GM23338 (cell line): ENCODE measurements around the gene SHF. TPM values are rescaled to one million over a fixed set of nuclear protein-coding genes. Genes with fewer than 3 reads are reported as not detected.
A peak's percentile ranks its signal among the peaks of the same experiment; 100 is the strongest.
"Not testable (repeated sequence)": the region's sequence is repeated elsewhere in the genome, so short reads cannot be mapped to it uniquely, and the experiment has no call there.

Experiments
- ATAC-seq: fragments of 200-7000 bp; cut with Tn5 transposase; 3 replicates; pipeline ENCODE4 v1.9.1; 2020
- DNase-seq: peaks from one replicate; pipeline ENCODE4 v3.0.0-alpha.2; 2015; ENCODE audit warnings: low spot score
- H2AFZ ChIP-seq: fragments of 200-600 bp; sonication (generic); 2 replicates; pipeline ENCODE4 v1.8.0; 2016; ENCODE audit warnings: antibody characterized with exemption, mild to moderate bottlenecking, moderate library complexity
- H3F3A ChIP-seq: fragments of 200-600 bp; sonication (generic); replicated peaks from 2 replicates; pipeline ENCODE4 v1.8.0; 2017; ENCODE audit warnings: antibody characterized with exemption, mixed run types, low read depth
- H3K27ac ChIP-seq: fragments of 200-600 bp; sonication (generic); 2 replicates; pipeline ENCODE4 v1.6.1; 2016; ENCODE audit warnings: low read depth
- H3K27me3 ChIP-seq: fragments of 200-600 bp; sonication (generic); 2 replicates; pipeline ENCODE4 v1.8.0; 2016; ENCODE audit warnings: mild to moderate bottlenecking, mixed run types, moderate library complexity; ENCODE audit not compliant: insufficient read depth
- H3K36me3 ChIP-seq: fragments of 200-600 bp; sonication (generic); 2 replicates; pipeline ENCODE4 v1.8.0; 2016; ENCODE audit warnings: mild to moderate bottlenecking; ENCODE audit not compliant: insufficient read depth
- H3K4me1 ChIP-seq: fragments of 200-600 bp; sonication (generic); 2 replicates; pipeline ENCODE4 v1.8.0; 2016; ENCODE audit warnings: mild to moderate bottlenecking, moderate library complexity; ENCODE audit not compliant: insufficient read depth
- H3K4me2 ChIP-seq: fragments of 200-600 bp; sonication (generic); 2 replicates; pipeline ENCODE4 v1.7.1; 2017; ENCODE audit warnings: mixed run types
- H3K4me3 ChIP-seq: fragments of 200-600 bp; sonication (generic); 2 replicates; pipeline ENCODE4 v1.6.1; 2016; ENCODE audit warnings: mixed run types
- H3K79me2 ChIP-seq: fragments of 200-600 bp; sonication (generic); replicated peaks from 2 replicates; pipeline ENCODE4 v1.8.0; 2017; ENCODE audit warnings: mild to moderate bottlenecking; ENCODE audit not compliant: insufficient read depth
- H3K9me2 ChIP-seq: fragments of 200-600 bp; sonication (generic); 2 replicates; pipeline ENCODE4 v1.8.0; 2017; ENCODE audit not compliant: insufficient read depth
- H4K20me1 ChIP-seq: fragments of 200-600 bp; sonication (generic); replicated peaks from 2 replicates; pipeline ENCODE4 v1.8.0; 2017; ENCODE audit warnings: mild to moderate bottlenecking; ENCODE audit not compliant: insufficient read depth
- H3K27ac Mint-ChIP-seq: 2 replicates; pipeline ENCODE4 v1.8.0; 2020; ENCODE audit warnings: inconsistent platforms, mild to moderate bottlenecking, moderate library complexity, mixed read lengths
- H3K27me3 Mint-ChIP-seq: 3 replicates; pipeline ENCODE4 v1.8.0; 2022; ENCODE audit warnings: low read depth, mild to moderate bottlenecking, moderate library complexity, mixed read lengths, inconsistent platforms; ENCODE audit not compliant: insufficient read depth, poor library complexity
- H3K36me3 Mint-ChIP-seq: 3 replicates; pipeline ENCODE4 v1.8.0; 2021; ENCODE audit warnings: low read depth, mild to moderate bottlenecking, inconsistent platforms, moderate library complexity, mixed read lengths
- H3K4me1 Mint-ChIP-seq: 3 replicates; pipeline ENCODE4 v1.8.0; 2020; ENCODE audit warnings: mild to moderate bottlenecking, inconsistent platforms, mixed read lengths
- H3K4me3 Mint-ChIP-seq: 3 replicates; pipeline ENCODE4 v1.8.0; 2021; ENCODE audit warnings: moderate library complexity, mild to moderate bottlenecking, inconsistent platforms, mixed read lengths
- H3K9me3 Mint-ChIP-seq: 3 replicates; pipeline ENCODE4 v1.8.0; 2020; ENCODE audit warnings: moderate library complexity, mild to moderate bottlenecking, inconsistent platforms, mixed read lengths
- CREB1 ChIP-seq: fragments of 250-450 bp; sonication (Bioruptor Pico); IDR thresholded peaks from 2 replicates; pipeline ENCODE4 v1.5.0; 2020; ENCODE audit warnings: low read depth, mild to moderate bottlenecking, moderate library complexity
- EZH2 ChIP-seq: fragments of 200-600 bp; sonication (generic); IDR thresholded peaks from one replicate; pipeline ENCODE4 v1.8.0; 2017; ENCODE audit warnings: antibody characterized with exemption, mild to moderate bottlenecking, low read depth; ENCODE audit not compliant: unreplicated experiment
- JUNB ChIP-seq: IDR thresholded peaks from one replicate; pipeline ENCODE4 v1.6.1; 2016; ENCODE audit warnings: antibody characterized with exemption; ENCODE audit not compliant: unreplicated experiment
- polyA plus RNA-seq: library from polyadenylated mRNA; unstranded; fragments of >200 nt; fragmentation: Nextera tagmentation; extraction: Ambion mirVana; gene quantifications from 2 replicates; pipeline ENCODE4 v1.2.1, GENCODE V29; 2016
- total RNA-seq: library from RNA; depleted of rRNA; stranded (reverse); fragments of >200 nt; shearing (Covaris generic); gene quantifications from 2 replicates; pipeline ENCODE4 v1.2.3, GENCODE V29; 2014
- TF ChIP-seq, protein P1 (sequence below): fragments of 250-450 bp; sonication (Bioruptor Pico); IDR thresholded peaks from 2 replicates; pipeline ENCODE4 v1.5.0; 2020; ENCODE audit warnings: mild to moderate bottlenecking, moderate library complexity
- TF ChIP-seq, protein P2 (sequence below), 2 experiments: fragments of 200-600 bp in 1 of 2; sonication (generic) in 1 of 2; conservative IDR thresholded peaks; 2 replicates each; pipeline versions ENCODE4 v1.5.1 to v1.6.1; 2016 to 2017; ENCODE audit warnings: antibody characterized with exemption in 2 of 2, low read depth in 2 of 2, mild to moderate bottlenecking in 2 of 2, moderate library complexity in 1 of 2

SHF gene
- total and polyA plus RNA-seq, 2 experiments from 2014 or later: 5.8 to 15.6 TPM

DNA sequence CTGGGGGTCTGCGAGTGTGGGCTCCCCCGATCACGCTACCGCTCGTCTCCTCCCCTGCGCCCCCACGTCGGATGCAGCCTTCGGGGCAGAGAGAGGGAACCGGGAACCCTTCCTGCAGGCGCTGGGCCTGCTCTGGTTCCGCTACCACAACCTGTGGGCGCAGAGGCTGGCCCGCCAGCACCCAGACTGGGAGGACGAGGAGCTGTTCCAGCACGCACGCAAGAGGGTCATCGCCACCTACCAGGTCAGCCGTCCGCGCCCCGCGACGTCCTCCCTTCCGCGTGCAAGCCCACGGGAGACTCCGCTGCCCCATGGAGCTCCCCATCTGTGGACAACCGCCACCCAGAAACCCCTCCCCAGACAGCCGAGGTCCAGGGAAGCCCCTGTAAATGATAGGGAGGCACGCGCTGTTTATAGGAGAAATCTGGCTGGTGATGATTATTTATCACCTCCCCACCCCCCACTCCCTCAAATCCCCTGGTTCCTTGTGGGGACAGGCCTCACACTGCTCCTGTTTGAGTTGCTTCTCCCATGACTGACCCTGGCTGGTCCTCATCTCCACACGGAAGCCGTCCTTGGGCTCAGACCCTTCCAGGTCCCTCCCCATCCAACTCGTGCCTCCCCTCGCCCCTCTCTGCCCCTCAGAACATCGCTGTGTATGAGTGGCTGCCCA lies 51.9 kb downstream of the SHF start:
- ATAC-seq: peak; percentile 36
- H3K79me2 ChIP-seq, H3K36me3 Mint-ChIP-seq, H2AFZ ChIP-seq, DNase-seq, H3F3A ChIP-seq, H3K36me3 ChIP-seq, H3K4me1 Mint-ChIP-seq, H3K9me3 Mint-ChIP-seq, H3K27ac ChIP-seq, H3K4me1 ChIP-seq, H3K27ac Mint-ChIP-seq, H3K9me2 ChIP-seq, H4K20me1 ChIP-seq: not testable (repeated sequence)
- peak; percentile 61 for TF ChIP-seq EZH2
- Histone ChIP-seq H3K27me3 (peaks cover 76% of the 10 kb centered on the region), H3K4me2 (peak overlapping the region; percentile 73), H3K4me3 (peak overlapping the region; percentile 56)
- peaks cover 54% of the 10 kb centered on the region for H3K27me3 Mint-ChIP-seq
- H3K4me3 Mint-ChIP-seq: peak overlapping the region; percentile 66

DNA sequence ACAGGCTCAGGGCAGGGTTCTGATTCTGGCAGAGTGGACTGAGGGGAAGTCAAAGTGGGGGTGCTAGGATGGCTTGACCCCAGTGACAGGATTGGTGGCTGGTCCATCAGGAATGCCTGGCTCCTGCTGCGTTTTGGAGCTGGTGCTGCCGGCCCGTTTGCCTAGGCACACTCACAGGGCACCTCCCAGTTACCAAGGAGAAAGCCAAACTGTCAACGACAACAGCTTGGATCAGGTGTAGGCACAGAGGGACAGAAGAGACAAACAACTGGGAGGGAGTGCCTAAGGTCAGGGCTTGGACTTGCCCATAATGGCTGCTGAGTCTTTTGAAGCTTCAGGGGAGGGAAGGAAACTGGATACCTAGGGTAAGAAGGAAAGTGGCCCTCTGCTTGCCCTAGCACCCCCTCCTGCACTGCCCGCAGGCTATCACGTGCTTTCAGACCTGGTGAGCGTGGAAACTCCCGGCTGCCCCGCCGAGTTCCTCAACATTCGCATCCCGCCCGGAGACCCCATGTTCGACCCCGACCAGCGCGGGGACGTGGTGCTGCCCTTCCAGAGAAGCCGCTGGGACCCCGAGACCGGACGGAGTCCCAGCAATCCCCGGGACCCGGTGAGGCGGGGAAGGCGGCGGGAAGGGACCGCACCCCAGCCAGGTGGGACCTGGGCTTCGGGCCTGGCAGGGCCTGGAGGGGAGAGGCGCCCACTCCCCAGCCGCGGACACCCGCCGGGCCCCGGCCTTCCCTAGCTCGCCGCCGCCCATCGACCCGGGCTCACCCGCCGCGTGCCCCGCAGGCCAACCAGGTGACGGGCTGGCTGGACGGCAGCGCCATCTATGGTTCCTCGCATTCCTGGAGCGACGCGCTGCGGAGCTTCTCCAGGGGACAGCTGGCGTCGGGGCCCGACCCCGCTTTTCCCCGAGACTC lies 52.8 kb downstream of the SHF start:
- Histone ChIP-seq H3K4me1 (peaks cover 7% of the 10 kb centered on the region; the same call in 1 of the 2 replicates), H3K27me3 (peaks cover 85% of the 10 kb centered on the region), H3K9me2 (no peaks in the 10 kb centered on the region), H2AFZ (0 out of 2 replicates have a peak overlapping the region, but pooled peaks have one; percentile 74), H4K20me1 (no peaks in the 10 kb centered on the region; the same call in 1 of the 2 replicates), H3K79me2 (no peaks in the 10 kb centered on the region), H3K4me2 (peak overlapping the region; percentile 74; the same call in 1 of the 2 replicates), H3F3A (no peaks in the 10 kb centered on the region), H3K36me3 (no peaks in the 10 kb centered on the region), H3K27ac (no peak overlapping the region), H3K4me3 (peak overlapping the region; percentile 56)
- no peak overlapping the region for H3K27ac Mint-ChIP-seq
- peaks cover 3% of the 10 kb centered on the region; the same call in 2 of the 3 replicates for H3K4me1 Mint-ChIP-seq
- peaks cover 63% of the 10 kb centered on the region for H3K27me3 Mint-ChIP-seq
- H3K4me3 Mint-ChIP-seq: peak overlapping the region; percentile 73
- H3K36me3 Mint-ChIP-seq: no peaks in the 10 kb centered on the region; the same call in 2 of the 3 replicates
- no peaks in the 10 kb centered on the region; the same call in 2 of the 3 replicates for H3K9me3 Mint-ChIP-seq
- ATAC-seq (peak; percentile 78), DNase-seq (peak; percentile 73)
- TF ChIP-seq CREB1 (CRISPR knock-in tag) (0 out of 2 replicates have a peak, but pooled peaks have one; percentile 16), JUNB (no peak), EZH2 (peak; percentile 58)
- TF ChIP-seq, protein P1, sequence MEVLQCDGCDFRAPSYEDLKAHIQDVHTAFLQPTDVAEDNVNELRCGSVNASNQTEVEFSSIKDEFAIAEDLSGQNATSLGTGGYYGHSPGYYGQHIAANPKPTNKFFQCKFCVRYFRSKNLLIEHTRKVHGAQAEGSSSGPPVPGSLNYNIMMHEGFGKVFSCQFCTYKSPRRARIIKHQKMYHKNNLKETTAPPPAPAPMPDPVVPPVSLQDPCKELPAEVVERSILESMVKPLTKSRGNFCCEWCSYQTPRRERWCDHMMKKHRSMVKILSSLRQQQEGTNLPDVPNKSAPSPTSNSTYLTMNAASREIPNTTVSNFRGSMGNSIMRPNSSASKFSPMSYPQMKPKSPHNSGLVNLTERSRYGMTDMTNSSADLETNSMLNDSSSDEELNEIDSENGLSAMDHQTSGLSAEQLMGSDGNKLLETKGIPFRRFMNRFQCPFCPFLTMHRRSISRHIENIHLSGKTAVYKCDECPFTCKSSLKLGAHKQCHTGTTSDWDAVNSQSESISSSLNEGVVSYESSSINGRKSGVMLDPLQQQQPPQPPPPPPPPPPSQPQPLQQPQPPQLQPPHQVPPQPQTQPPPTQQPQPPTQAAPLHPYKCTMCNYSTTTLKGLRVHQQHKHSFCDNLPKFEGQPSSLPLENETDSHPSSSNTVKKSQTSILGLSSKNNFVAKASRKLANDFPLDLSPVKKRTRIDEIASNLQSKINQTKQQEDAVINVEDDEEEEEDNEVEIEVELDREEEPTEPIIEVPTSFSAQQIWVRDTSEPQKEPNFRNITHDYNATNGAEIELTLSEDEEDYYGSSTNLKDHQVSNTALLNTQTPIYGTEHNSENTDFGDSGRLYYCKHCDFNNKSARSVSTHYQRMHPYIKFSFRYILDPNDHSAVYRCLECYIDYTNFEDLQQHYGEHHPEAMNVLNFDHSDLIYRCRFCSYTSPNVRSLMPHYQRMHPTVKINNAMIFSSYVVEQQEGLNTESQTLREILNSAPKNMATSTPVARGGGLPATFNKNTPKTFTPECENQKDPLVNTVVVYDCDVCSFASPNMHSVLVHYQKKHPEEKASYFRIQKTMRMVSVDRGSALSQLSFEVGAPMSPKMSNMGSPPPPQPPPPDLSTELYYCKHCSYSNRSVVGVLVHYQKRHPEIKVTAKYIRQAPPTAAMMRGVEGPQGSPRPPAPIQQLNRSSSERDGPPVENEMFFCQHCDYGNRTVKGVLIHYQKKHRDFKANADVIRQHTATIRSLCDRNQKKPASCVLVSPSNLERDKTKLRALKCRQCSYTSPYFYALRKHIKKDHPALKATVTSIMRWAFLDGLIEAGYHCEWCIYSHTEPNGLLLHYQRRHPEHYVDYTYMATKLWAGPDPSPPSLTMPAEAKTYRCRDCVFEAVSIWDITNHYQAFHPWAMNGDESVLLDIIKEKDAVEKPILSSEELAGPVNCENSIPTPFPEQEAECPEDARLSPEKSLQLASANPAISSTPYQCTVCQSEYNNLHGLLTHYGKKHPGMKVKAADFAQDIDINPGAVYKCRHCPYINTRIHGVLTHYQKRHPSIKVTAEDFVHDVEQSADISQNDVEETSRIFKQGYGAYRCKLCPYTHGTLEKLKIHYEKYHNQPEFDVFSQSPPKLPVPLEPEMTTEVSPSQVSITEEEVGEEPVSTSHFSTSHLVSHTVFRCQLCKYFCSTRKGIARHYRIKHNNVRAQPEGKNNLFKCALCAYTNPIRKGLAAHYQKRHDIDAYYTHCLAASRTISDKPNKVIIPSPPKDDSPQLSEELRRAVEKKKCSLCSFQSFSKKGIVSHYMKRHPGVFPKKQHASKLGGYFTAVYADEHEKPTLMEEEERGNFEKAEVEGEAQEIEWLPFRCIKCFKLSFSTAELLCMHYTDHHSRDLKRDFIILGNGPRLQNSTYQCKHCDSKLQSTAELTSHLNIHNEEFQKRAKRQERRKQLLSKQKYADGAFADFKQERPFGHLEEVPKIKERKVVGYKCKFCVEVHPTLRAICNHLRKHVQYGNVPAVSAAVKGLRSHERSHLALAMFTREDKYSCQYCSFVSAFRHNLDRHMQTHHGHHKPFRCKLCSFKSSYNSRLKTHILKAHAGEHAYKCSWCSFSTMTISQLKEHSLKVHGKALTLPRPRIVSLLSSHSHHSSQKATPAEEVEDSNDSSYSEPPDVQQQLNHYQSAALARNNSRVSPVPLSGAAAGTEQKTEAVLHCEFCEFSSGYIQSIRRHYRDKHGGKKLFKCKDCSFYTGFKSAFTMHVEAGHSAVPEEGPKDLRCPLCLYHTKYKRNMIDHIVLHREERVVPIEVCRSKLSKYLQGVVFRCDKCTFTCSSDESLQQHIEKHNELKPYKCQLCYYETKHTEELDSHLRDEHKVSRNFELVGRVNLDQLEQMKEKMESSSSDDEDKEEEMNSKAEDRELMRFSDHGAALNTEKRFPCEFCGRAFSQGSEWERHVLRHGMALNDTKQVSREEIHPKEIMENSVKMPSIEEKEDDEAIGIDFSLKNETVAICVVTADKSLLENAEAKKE: no peak
- TF ChIP-seq, protein P2, sequence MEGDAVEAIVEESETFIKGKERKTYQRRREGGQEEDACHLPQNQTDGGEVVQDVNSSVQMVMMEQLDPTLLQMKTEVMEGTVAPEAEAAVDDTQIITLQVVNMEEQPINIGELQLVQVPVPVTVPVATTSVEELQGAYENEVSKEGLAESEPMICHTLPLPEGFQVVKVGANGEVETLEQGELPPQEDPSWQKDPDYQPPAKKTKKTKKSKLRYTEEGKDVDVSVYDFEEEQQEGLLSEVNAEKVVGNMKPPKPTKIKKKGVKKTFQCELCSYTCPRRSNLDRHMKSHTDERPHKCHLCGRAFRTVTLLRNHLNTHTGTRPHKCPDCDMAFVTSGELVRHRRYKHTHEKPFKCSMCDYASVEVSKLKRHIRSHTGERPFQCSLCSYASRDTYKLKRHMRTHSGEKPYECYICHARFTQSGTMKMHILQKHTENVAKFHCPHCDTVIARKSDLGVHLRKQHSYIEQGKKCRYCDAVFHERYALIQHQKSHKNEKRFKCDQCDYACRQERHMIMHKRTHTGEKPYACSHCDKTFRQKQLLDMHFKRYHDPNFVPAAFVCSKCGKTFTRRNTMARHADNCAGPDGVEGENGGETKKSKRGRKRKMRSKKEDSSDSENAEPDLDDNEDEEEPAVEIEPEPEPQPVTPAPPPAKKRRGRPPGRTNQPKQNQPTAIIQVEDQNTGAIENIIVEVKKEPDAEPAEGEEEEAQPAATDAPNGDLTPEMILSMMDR (conservative IDR thresholded peaks at IDR 0.05; ENCODE audit: low read depth in 2 of 2): peak in 1 of 2 experiments; percentile 59; a peak in 3 of 4 replicates
